HG02938 (cell line): ENCODE measurements around the gene IGFL2.
"Not testable (repeated sequence)": the region's sequence is repeated elsewhere in the genome, so short reads cannot be mapped to it uniquely, and the experiment has no call there.

ENCODE experiments used
- ATAC-seq: cut with Tn5 transposase; IDR thresholded peaks from one replicate; pipeline ENCODE4 v1.9.1; 2021; ENCODE audit warnings: mild to moderate bottlenecking, moderate library complexity; ENCODE audit not compliant: unreplicated experiment

IGFL2 gene

DNA sequence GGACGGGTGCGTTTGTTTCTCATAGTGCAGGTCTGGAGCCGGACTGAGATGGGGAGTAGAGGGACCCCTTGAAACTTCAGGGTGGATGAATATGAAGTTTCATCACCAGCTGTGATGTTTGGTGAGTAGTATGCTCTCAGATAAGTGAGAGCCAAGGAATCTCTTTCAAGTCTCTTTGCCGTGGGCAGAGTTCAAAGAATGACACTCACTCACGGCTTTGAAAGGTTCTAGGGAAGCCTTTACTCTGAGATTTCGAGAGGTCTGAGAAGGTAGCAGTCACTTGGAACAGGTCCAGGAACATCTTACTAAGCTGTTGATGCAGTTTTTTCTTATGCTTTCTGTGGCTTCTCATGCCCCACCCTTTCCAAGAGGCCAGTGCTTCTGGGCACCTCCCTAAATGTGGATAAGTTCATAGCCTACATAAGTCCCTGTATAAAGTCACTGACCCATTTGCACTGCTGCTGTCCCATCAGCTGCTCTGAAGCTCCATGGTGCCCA lies at the start of gene IGFL2:
Gene IGFL2 (plus strand): TSS at position 448 of the 498 bp plus-strand sequence. CDS start 41 bp downstream, at position 489.
- ATAC-seq: no peak

DNA sequence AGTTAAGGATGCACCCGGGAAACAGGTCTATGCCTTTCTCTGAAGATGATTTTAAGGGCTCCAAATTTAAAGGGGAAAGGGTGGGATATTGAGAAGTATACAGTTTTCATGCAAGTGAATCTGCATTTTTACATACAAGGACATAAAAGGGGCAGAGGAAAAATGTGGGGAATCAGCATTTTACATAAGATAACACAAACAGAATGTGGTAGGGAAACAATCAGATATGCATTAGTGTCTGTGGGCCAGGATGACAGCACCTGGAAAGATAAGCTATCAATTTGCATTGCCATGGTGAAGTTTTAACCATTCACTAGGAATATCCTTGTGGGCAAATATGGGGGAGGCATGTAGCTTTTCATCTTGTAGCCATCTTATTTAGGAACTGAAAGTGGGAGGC lies 47.7 kb upstream of the IGFL2 start:
- ATAC-seq: no peak

DNA sequence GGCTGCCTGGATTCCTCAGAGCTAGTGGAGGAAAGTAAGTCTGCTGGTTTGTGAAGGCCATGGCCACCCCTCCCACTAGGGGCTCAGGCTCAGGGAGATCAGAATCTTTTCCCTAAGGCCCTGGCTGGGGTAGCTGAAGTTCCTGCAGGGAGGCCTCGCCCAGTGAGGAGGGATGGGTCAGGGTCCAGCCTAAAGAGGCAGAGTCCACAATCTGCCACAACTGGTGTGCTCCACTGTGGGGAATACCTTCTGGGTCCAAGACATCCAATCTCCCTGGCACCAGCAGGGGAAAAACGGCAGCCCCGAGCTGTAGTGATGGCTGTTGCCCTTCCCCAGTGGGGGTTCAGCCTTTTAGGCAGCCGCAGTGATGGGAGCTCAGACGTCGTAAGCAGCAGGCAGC lies 46.7 kb upstream of the IGFL2 start:
- ATAC-seq: no peak

GRCh38 chr19:46102333-46102732 lies 45.7 kb upstream of the IGFL2 start:
- ATAC-seq: not testable (repeated sequence)

DNA sequence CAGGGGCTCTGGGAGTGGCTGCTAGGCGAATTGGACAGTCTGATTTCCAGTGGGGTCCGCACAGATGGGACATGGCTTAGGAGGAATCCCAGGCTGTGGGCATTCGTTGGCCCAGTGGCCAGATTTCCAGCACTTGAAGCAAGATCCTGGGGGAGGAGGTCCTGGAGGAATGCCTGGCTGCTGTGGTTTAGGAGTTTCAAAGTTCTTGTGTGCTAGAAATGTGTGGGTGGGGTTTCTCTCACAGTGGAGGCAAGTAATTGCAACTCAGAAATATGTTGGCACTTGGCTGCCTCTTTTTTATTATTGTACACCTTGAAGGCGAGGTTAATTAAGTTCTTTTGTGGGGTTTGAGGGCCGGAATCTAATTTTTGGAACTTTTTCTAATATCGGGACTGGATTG lies 40.7 kb upstream of the IGFL2 start:
- ATAC-seq: no peak

DNA sequence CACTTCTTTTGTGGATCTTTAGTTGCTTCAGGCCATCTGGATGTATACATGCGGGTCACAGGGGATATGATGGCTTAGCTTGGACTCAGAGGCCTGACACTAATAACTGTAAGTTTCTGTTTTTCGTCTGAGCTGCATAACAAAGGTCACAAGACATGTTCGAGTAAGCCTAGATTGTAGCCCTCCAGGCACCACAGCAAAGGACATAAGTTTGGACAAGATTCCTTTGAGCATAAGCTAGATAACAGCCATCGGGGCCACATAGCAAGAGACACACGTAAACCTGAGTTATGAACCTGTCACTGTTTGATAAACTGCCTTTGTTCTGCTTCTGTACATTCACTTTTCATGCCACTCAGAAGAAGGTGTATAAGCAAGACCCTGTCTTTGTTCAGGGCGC lies 38.2 kb upstream of the IGFL2 start:
- no peak for ATAC-seq

- ATAC-seq: no peak
Observed at GRCh38 chr19:46111376-46111775, 36.7 kb upstream of the IGFL2 start.

DNA sequence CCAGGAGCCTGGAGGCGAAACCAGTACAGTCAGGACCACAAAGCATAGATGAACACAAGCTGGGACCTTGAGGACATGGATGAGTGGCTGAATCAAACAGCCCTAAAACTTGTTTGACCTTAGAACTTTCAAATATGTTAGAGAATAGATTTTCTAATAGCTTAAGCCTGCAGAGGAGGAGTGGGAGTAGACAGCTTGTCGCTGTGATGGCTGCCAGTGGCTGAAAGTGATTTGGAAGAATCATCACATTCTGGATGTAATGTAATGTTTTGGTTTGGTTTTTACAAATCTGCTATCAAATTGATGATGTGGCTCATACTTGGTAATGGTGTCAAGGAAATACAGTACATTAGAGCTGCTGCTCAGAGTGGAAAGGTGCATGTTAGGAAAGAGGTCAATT lies 35.5 kb upstream of the IGFL2 start:
- ATAC-seq: no peak

DNA sequence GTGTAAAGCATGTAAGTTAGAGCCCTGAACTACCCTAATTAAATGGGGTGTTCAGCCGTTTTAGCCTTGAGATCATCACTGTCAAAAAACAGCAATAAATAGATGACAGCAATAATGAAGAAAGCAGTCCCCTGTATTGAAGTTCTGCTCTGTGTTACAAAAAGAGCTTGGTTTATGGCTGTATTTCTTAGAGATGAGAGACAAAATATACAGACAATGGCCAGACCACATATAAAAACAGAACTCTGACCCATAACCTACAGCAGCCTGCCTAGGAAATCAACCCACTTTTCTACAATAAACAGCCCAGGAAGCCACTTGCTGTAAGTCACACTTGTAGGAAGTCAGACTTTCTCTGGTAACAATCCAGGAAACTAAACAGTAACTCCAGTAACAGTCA lies 34.3 kb upstream of the IGFL2 start:
- no peak for ATAC-seq

DNA sequence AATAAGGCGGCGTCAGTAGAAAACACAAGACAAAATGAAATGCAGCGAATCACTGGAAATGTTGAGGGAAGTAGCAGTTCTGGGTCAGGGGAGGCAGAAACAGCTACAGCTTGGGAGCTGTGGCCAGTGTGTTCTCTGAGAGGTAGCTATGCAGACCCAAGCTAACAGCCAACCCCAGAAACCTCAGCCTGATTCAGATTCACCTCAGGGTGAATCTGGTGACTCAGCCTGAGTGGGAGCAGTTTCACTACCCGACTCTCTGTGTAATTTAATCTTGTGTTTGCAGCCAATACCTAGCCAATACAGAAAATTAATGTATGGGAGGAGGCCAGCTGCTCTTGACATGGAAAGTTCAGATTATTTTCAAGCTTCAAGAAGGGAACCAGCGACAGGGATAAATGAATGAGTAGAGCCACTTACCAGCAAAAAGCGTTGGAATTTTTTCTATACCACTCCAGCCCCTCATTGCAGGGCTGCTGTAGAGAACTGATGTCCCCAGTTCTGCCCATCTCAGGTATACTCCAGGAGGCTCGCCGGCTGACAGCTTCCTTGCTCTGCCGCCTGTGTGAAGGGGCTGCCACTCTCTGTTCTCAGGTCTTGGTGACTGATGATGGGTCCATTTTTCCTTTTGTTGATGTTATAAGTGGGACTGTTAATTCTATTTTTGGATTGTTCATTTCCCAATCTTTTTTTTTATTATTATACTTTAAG lies 32.5 kb upstream of the IGFL2 start:
- ATAC-seq: no peak

GRCh38 chr19:46116121-46116520 lies 31.9 kb upstream of the IGFL2 start:
- ATAC-seq: no peak

- no peak for ATAC-seq
Observed at GRCh38 chr19:46118136-46118535, 29.9 kb upstream of the IGFL2 start.

DNA sequence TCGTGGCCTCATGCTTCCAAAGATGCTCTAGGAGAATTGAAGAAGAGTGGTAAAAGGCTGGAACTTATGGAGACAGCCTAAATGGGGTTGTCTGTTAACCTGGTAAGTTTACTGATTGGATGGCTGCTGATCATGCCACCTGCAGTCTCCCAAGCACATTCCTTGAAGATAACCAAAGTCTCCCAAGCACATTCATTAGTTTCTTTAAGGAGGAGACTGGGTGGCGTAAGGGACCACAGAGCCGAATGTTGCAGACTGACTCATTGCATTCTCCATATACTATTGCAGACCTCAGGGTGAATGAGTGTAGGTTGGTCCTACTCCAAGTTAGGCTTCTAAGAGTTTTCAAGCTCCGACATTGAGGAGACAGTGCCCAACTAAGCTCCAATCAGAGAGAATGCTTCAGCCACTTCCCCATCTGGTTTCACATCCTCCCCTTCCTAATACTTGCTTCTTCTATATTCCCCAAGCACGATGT lies 23.4 kb upstream of the IGFL2 start, which contains the start of gene IGFL3:
Gene IGFL3 (minus strand): TSS at position 51 of the 478 bp plus-strand sequence. CDS start 39 bp downstream, at position 12.
- no peak for ATAC-seq

- ATAC-seq: no peak
Observed at GRCh38 chr19:46125447-46125846, 22.6 kb upstream of the IGFL2 start.

DNA sequence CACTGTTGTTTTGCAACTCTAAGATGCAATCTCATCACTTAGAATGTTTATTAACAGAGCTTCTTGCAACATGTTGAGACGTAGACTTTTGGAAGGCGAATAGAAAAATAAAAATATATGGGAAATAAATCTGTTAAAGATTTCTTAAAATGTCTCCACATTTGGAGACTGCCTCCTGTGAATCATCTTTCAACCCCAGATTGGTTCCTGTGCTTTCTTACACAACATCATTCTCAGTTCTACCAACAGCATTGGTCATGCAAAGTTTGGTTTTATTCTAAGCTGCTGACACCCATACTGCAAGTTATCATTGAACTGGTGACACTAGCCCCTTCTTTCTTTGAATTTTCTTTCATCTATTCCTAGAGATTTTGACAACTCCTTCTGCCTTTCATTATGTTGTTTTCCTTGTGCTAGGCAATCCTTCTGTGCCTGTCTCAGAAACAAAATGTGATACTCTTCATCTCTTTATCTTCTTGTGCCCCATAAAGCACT lies 21.9 kb upstream of the IGFL2 start:
- no peak for ATAC-seq

GRCh38 chr19:46131485-46132143 lies 16.4 kb upstream of the IGFL2 start:
- no peak for ATAC-seq

- ATAC-seq: no peak
Observed at GRCh38 chr19:46132508-46133100, 15.4 kb upstream of the IGFL2 start.

DNA sequence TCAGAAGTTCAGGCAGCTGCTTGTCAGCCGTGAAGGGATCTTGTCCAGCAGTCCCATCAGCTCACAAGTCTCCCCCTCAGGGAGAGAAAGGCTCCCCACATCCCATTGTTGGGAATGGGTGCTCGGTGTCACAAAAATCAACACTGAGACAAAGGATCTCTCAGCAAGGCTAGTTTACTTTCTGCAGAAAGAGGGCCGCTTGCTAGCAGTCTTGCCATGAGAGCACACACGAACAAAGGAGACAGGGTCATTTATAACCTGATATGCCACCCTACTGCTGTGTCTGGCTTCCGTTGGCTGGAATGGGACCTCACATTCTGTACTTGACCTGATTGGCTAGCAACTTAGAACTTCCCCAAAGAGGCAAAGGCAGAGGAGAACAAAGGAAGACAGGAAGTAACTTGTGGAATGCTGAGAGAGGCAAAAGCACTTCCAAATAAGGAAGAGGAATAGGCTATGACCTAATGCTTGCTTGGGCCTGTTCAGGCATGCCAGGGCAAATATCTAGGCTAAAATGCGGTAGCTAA lies 14.9 kb upstream of the IGFL2 start:
- no peak for ATAC-seq

GRCh38 chr19:46133777-46134241 lies 14.2 kb upstream of the IGFL2 start:
- no peak for ATAC-seq

DNA sequence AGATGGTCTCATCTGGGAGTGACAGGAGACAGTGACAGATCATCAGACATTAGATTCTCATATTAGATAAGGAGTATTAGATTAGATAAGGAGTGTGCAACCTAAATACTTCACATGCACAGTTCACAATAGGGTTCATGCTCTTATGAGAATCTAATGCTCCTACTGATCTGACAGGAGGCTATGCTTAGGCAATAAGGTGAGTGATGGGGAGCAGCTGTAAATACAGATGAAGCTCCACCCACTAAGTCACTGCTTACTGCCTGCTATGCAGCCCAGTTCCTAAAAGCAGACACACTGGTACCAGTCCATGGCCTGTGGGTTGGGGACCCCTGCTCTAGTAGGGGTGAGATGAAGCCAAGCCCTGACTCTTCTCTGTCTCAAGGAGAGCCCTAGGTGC lies 13.5 kb upstream of the IGFL2 start:
- ATAC-seq: no peak

GRCh38 chr19:46137915-46138473 lies 10.0 kb upstream of the IGFL2 start:
- ATAC-seq: no peak
